ENCODE results near the gene PDGFD. TPM values are rescaled to one million over a fixed set of nuclear protein-coding genes. Genes with fewer than 3 reads are reported as not detected.

PDGFD gene
- total RNA-seq, 1 donor from 2014 or later, result 8.0 TPM

DNA sequence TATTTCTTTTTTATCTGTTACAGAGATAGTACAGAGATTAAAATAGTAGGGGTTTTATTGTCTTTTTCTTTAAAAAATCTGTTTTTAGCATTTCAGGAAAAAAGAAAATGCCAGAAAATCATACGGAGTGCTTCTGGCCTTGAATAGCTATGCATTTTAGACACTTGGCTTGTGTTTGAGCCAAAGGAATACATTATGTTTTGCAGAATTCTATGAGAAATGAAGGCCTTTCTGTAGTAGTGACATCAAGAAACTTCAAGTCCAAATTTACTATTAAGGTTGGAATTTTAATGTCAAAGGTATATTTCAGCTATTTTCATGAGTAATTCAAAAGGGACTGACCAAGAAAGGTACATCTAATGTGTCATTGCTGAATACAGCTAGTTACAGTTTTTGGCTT, 183.8 kb downstream of the PDGFD start:
- DNase-seq (ENCODE audit: low spot score, unreplicated experiment), result no peak
- Mint-ChIP-seq H3K9me3 (ENCODE audit: low read depth) (peaks cover 9% of the 10 kb centered on the region), H3K36me3 (ENCODE audit: insufficient read depth) (peaks cover 1% of the 10 kb centered on the region), H3K27ac (no peak overlapping the region), H3K27me3 (no peaks in the 10 kb centered on the region), H3K4me1 (ENCODE audit: low read depth) (no peaks in the 10 kb centered on the region), H3K4me3 (ENCODE audit: low read depth) (no peak overlapping the region)
- TF ChIP-seq, protein P1, sequence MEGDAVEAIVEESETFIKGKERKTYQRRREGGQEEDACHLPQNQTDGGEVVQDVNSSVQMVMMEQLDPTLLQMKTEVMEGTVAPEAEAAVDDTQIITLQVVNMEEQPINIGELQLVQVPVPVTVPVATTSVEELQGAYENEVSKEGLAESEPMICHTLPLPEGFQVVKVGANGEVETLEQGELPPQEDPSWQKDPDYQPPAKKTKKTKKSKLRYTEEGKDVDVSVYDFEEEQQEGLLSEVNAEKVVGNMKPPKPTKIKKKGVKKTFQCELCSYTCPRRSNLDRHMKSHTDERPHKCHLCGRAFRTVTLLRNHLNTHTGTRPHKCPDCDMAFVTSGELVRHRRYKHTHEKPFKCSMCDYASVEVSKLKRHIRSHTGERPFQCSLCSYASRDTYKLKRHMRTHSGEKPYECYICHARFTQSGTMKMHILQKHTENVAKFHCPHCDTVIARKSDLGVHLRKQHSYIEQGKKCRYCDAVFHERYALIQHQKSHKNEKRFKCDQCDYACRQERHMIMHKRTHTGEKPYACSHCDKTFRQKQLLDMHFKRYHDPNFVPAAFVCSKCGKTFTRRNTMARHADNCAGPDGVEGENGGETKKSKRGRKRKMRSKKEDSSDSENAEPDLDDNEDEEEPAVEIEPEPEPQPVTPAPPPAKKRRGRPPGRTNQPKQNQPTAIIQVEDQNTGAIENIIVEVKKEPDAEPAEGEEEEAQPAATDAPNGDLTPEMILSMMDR (IDR thresholded peaks at IDR 0.05; ENCODE audit: unreplicated experiment), result no peak

GRCh38 chr11:103978616-103979595, 185.0 kb downstream of the PDGFD start:
- Mint-ChIP-seq H3K4me3 (ENCODE audit: low read depth) (no peak overlapping the region), H3K27ac (no peak overlapping the region), H3K4me1 (ENCODE audit: low read depth) (no peaks in the 10 kb centered on the region), H3K27me3 (no peaks in the 10 kb centered on the region), H3K9me3 (ENCODE audit: low read depth) (peaks cover 3% of the 10 kb centered on the region), H3K36me3 (ENCODE audit: insufficient read depth) (peaks cover 1% of the 10 kb centered on the region)
- TF ChIP-seq, protein P1 (IDR thresholded peaks at IDR 0.05; ENCODE audit: unreplicated experiment), result no peak
- DNase-seq (ENCODE audit: low spot score, unreplicated experiment), result no peak

DNA sequence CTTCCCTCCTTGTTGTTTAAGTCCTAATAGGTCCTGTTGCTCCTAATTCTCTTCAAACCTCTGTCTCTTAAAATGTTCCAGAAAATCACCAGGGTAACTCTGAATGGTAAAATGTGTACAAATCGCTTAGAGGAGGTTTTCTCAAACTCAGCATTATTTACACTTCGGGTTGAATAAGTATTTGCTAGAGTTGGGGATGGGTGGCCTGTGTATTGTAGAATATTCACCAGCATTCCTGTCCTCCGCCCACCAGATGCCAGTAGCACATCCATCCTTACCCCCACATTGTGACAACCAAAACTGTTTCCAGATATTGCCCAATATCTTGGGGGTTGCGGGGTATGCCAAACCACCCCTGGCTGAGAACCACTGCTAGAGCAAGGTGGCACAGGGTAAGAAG, 191.9 kb downstream of the PDGFD start:
- no peak overlapping the region for H3K27ac Mint-ChIP-seq
- H3K27me3 Mint-ChIP-seq, result no peaks in the 10 kb centered on the region

GRCh38 chr11:103970701-103971249, 193.2 kb downstream of the PDGFD start:
- Mint-ChIP-seq H3K4me1 (ENCODE audit: low read depth) (no peaks in the 10 kb centered on the region), H3K9me3 (ENCODE audit: low read depth) (peaks cover 3% of the 10 kb centered on the region), H3K27me3 (no peaks in the 10 kb centered on the region), H3K27ac (no peak overlapping the region), H3K4me3 (ENCODE audit: low read depth) (no peak overlapping the region), H3K36me3 (ENCODE audit: insufficient read depth) (no peaks in the 10 kb centered on the region)
- DNase-seq (ENCODE audit: low spot score, unreplicated experiment), result no peak
- TF ChIP-seq, protein P1 (IDR thresholded peaks at IDR 0.05; ENCODE audit: unreplicated experiment), result no peak

More for the DNA sequence above, 191.9 kb downstream of the PDGFD start:
- Mint-ChIP-seq H3K4me1 (ENCODE audit: low read depth) (no peaks in the 10 kb centered on the region), H3K9me3 (ENCODE audit: low read depth) (peaks cover 5% of the 10 kb centered on the region), H3K4me3 (ENCODE audit: low read depth) (no peak overlapping the region), H3K36me3 (ENCODE audit: insufficient read depth) (peaks cover 1% of the 10 kb centered on the region)
- DNase-seq (ENCODE audit: low spot score, unreplicated experiment), result no peak
- TF ChIP-seq, protein P1 (IDR thresholded peaks at IDR 0.05; ENCODE audit: unreplicated experiment), result no peak

DNA sequence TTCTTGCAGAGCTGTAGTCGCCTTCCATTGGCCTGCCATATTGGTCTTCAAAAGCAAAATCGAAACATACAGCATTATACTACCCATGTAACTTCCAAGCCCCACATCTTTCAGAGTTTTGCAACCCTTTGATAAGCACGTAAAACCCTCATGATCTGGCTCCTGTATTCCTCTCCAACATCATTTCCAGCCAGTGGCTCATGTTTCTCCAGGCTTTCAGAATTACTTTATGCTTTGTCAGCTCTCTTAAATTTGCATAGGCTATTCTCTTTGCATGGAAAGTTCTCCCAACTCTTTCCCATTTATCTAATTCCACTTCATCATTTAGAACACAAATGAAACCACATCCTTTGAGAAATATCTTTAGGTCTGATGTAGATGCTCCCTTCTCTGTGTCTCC, 195.3 kb downstream of the PDGFD start:
- Mint-ChIP-seq H3K27me3 (no peaks in the 10 kb centered on the region), H3K4me1 (ENCODE audit: low read depth) (no peaks in the 10 kb centered on the region), H3K27ac (no peak overlapping the region), H3K9me3 (ENCODE audit: low read depth) (peaks cover 3% of the 10 kb centered on the region), H3K4me3 (ENCODE audit: low read depth) (no peak overlapping the region), H3K36me3 (ENCODE audit: insufficient read depth) (no peaks in the 10 kb centered on the region)
- DNase-seq (ENCODE audit: low spot score, unreplicated experiment), result no peak
- TF ChIP-seq, protein P1 (IDR thresholded peaks at IDR 0.05; ENCODE audit: unreplicated experiment), result no peak
